ENCODE results near the gene ADGRD1.

- TF ChIP-seq CTCF (IDR thresholded peaks at IDR 0.05; ENCODE audit: control extremely low read depth in 1 of 3, insufficient read depth in 1 of 3, low read depth in 1 of 3, low read length in 3 of 3) = no peak
- TF ChIP-seq RFX5 (IDR thresholded peaks at IDR 0.05; ENCODE audit: borderline replicate concordance, low read depth, low read length) = no peak
- TF ChIP-seq POLR2A (IDR thresholded peaks at IDR 0.05; ENCODE audit: control extremely low read depth in 1 of 2, low read depth in 2 of 2, low read length in 2 of 2) = no peak
- no peak for TF ChIP-seq ATF2 (IDR thresholded peaks at IDR 0.05; ENCODE audit: low read length)
- TF ChIP-seq POLR2AphosphoS5 (IDR thresholded peaks at IDR 0.05; ENCODE audit: low read depth, low read length) = no peak
Observed at GRCh38 chr12:130956009-130956408, 2.3 kb downstream of the ADGRD1 start.

Measured in H1 (cell line).